HG03558 (cell line): ENCODE measurements around the gene PSMB4.
"Not testable (repeated sequence)": the region's sequence is repeated elsewhere in the genome, so short reads cannot be mapped to it uniquely, and the experiment has no call there.

Experiments
- ATAC-seq: cut with Tn5 transposase; IDR thresholded peaks from one replicate; pipeline ENCODE4 v1.9.1; 2021; ENCODE audit warnings: moderate number of reproducible peaks; ENCODE audit not compliant: unreplicated experiment; ENCODE audit errors: extremely low read depth

Gene PSMB4

DNA sequence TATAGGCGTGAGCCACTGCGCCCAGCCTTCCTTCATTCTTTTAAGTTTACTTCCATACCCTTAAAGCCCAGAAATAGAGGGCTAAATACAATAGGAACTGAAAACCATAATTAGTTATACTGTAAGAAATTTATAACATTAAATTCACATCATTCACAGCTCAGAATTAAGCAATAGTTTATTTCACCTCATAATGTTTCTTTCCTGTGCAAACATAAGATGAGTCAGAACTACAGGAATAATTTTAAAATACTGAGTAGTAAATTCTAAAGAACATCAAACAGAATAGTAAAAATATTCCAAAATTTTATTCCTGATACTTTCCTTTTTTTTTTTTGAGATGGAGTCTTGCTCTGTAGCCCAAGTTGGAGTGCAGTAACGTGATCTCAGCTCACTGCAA lies 35.8 kb downstream of the PSMB4 start:
- ATAC-seq, result no peak

GRCh38 chr1:151436985-151437384 lies 37.6 kb downstream of the PSMB4 start:
- no peak for ATAC-seq

GRCh38 chr1:151437396-151437795 lies 38.0 kb downstream of the PSMB4 start:
- not testable (repeated sequence) for ATAC-seq

GRCh38 chr1:151443846-151444782 lies 44.7 kb downstream of the PSMB4 start:
- ATAC-seq, result no peak

GRCh38 chr1:151444783-151445177 lies 45.4 kb downstream of the PSMB4 start:
- no peak for ATAC-seq

GRCh38 chr1:151447696-151448095 lies 48.3 kb downstream of the PSMB4 start:
- ATAC-seq, result no peak
